ENCODE results near the gene SLC37A4.

GRCh38 chr11:119054418-119054817 is 23.7 kb upstream of the SLC37A4 start:
- TF ChIP-seq, protein P1, sequence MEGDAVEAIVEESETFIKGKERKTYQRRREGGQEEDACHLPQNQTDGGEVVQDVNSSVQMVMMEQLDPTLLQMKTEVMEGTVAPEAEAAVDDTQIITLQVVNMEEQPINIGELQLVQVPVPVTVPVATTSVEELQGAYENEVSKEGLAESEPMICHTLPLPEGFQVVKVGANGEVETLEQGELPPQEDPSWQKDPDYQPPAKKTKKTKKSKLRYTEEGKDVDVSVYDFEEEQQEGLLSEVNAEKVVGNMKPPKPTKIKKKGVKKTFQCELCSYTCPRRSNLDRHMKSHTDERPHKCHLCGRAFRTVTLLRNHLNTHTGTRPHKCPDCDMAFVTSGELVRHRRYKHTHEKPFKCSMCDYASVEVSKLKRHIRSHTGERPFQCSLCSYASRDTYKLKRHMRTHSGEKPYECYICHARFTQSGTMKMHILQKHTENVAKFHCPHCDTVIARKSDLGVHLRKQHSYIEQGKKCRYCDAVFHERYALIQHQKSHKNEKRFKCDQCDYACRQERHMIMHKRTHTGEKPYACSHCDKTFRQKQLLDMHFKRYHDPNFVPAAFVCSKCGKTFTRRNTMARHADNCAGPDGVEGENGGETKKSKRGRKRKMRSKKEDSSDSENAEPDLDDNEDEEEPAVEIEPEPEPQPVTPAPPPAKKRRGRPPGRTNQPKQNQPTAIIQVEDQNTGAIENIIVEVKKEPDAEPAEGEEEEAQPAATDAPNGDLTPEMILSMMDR (IDR thresholded peaks at IDR 0.05; ENCODE audit: poor library complexity, severe bottlenecking), result no peak
- TF ChIP-seq POLR2AphosphoS5 (IDR thresholded peaks at IDR 0.05), result no peak
- no peak for TF ChIP-seq REST (IDR thresholded peaks at IDR 0.05; ENCODE audit: borderline replicate concordance)
- no peak for TF ChIP-seq TAF1 (IDR thresholded peaks at IDR 0.05; ENCODE audit: low read depth)

All from neural cell (in vitro differentiated cells).